HCT116 (cell line): Measurements from ENCODE around the gene WDR20. TPM values are rescaled to one million over a fixed set of nuclear protein-coding genes. Genes with fewer than 3 reads are reported as not detected.
A peak's percentile ranks its signal among the peaks of the same experiment; 100 is the strongest.

ENCODE experiments used
- ATAC-seq: fragments of 200-7000 bp; cut with Tn5 transposase; 2 replicates; pipeline ENCODE4 v1.9.1; 2020; ENCODE audit warnings: mild to moderate bottlenecking, moderate library complexity
- BruUV-seq: library from RNA; stranded (reverse); fragments of 400-500 nt; replicated peaks from 2 replicates; lab custom pipeline; 2021; lab: Mats Ljungman, UMichigan
- CTCF ChIA-PET: fragments of 300-600 bp; sonication (Branson Sonifier 250); formaldehyde crosslinking; loops from one replicate; lab custom pipeline; 2021; ENCODE audit warnings: antibody characterized with exemption; lab: Charles Lee
- POLR2A ChIA-PET: fragments of 300-600, 350-600 bp; sonication (Branson Sonifier 250); formaldehyde crosslinking; loops from one replicate; lab custom pipeline; 2021; ENCODE audit warnings: antibody characterized with exemption; lab: Charles Lee
- RAD21 ChIA-PET, 2 experiments: fragments of 300-600 bp; sonication (Branson Sonifier 250); formaldehyde crosslinking; loops; one replicate each; lab custom pipeline; 2023; ENCODE audit warnings: low total read pairs in 2 of 2; ENCODE audit not compliant: uncharacterized antibody in 2 of 2, unreplicated experiment in 2 of 2, low non-redundant PET in 1 of 2; lab: Charles Lee
- DNase-seq: peaks from one replicate; pipeline ENCODE4 v3.0.0-alpha.2; 2010; ENCODE audit warnings: low read depth, low spot score
- H2AFZ ChIP-seq: fragments of 200-600 bp; shearing (Covaris generic), sonication (generic); 2 replicates; pipeline ENCODE4 v1.6.1; 2017; ENCODE audit warnings: low read depth, mixed run types, mixed read lengths, antibody characterized with exemption, low read length; ENCODE audit not compliant: poor library complexity, severe bottlenecking
- H3K27ac ChIP-seq: 2 replicates; pipeline ENCODE4 v1.5.1; 2012; ENCODE audit warnings: low read depth, low read length
- H3K27me3 ChIP-seq: fragments of 200-600 bp; sonication (generic); 2 replicates; pipeline ENCODE4 v1.6.1; 2016; ENCODE audit warnings: mixed run types, low read length, mixed read lengths; ENCODE audit not compliant: insufficient read depth
- H3K36me3 ChIP-seq, 2 experiments: fragments of 200-500 bp in 1 of 2; fragments of 200-600 bp in 1 of 2; sonication (Bioruptor generic) in 1 of 2; sonication (generic) in 1 of 2; 2 replicates each; pipeline versions ENCODE4 v1.5.1 to v1.6.1; 2014 to 2016; ENCODE audit warnings: low read length in 2 of 2, inconsistent platforms in 1 of 2, mixed read lengths in 1 of 2, mixed run types in 1 of 2; ENCODE audit not compliant: insufficient read depth in 2 of 2, control insufficient read depth in 1 of 2
- H3K4me1 ChIP-seq, 2 experiments: fragments of 200-600 bp in 1 of 2; sonication (generic) in 1 of 2; 2 replicates each; pipeline versions ENCODE4 v1.5.1 to v1.6.1; 2012 to 2017; ENCODE audit warnings: low read length in 2 of 2, inconsistent platforms in 1 of 2, mild to moderate bottlenecking in 1 of 2, mixed read lengths in 1 of 2, mixed run types in 1 of 2, moderate library complexity in 1 of 2; ENCODE audit not compliant: insufficient read depth in 2 of 2, control insufficient read depth in 1 of 2
- H3K4me2 ChIP-seq: fragments of 200-600 bp; sonication (generic); 2 replicates; pipeline ENCODE4 v1.6.1; 2017; ENCODE audit warnings: mixed run types, low read length, mixed read lengths
- H3K4me3 ChIP-seq, 2 experiments: fragments of 200-600 bp in 1 of 2; sonication (generic) in 1 of 2; replicated peaks in 1 of 2; 2 replicates each; pipeline ENCODE4 v1.5.1; 2011 to 2016; ENCODE audit warnings: low read length in 2 of 2, control low read depth in 1 of 2, low read depth in 1 of 2, mild to moderate bottlenecking in 1 of 2, mixed read lengths in 1 of 2, mixed run types in 1 of 2
- H3K79me2 ChIP-seq: fragments of 200-600 bp; sonication (generic); 2 replicates; pipeline ENCODE4 v1.6.1; 2017; ENCODE audit warnings: mild to moderate bottlenecking, mixed run types, low read length, moderate library complexity, mixed read lengths; ENCODE audit not compliant: insufficient read depth
- H3K9ac ChIP-seq: fragments of 200-600 bp; sonication (generic); 2 replicates; pipeline ENCODE4 v1.6.1; 2016; ENCODE audit warnings: low read length, mixed read lengths
- H3K9me2 ChIP-seq: fragments of 200-600 bp; sonication (generic), shearing (Covaris generic); 2 replicates; pipeline ENCODE4 v1.6.1; 2017; ENCODE audit warnings: mixed run types, mild to moderate bottlenecking, moderate library complexity; ENCODE audit not compliant: insufficient read depth
- H3K9me3 ChIP-seq, 2 experiments: fragments of 200-500 bp in 1 of 2; fragments of 200-600 bp in 1 of 2; sonication (Bioruptor generic) in 1 of 2; sonication (generic) in 1 of 2; 2 replicates each; pipeline ENCODE4 v1.6.1; 2014 to 2017; ENCODE audit warnings: low read length in 2 of 2, mixed read lengths in 2 of 2, inconsistent platforms in 1 of 2, low read depth in 1 of 2, mild to moderate bottlenecking in 1 of 2, mixed run types in 1 of 2, moderate library complexity in 1 of 2; ENCODE audit not compliant: control insufficient read depth in 1 of 2, insufficient read depth in 1 of 2
- H4K20me1 ChIP-seq: fragments of 200-600 bp; sonication (generic), shearing (Covaris generic); 2 replicates; pipeline ENCODE4 v1.6.1; 2017; ENCODE audit warnings: mixed run types, mild to moderate bottlenecking, moderate library complexity; ENCODE audit not compliant: insufficient read depth
- ATF3 ChIP-seq: IDR thresholded peaks from 2 replicates; pipeline ENCODE4 v1.6.1; 2012
- CBX3 ChIP-seq: IDR thresholded peaks from 2 replicates; pipeline ENCODE4 v1.6.1; 2012; ENCODE audit warnings: low read depth
- CEBPB ChIP-seq: IDR thresholded peaks from 2 replicates; pipeline ENCODE4 v1.6.1; 2012; ENCODE audit warnings: low read depth
- EGR1 ChIP-seq: IDR thresholded peaks from 2 replicates; pipeline ENCODE4 v1.6.1; 2012; ENCODE audit warnings: low read depth
- EZH2 ChIP-seq: fragments of 200-600 bp; sonication (generic); IDR thresholded peaks from 2 replicates; pipeline ENCODE4 v1.6.1; 2017; ENCODE audit warnings: antibody characterized with exemption, mixed run types
- EZH2phosphoT487 ChIP-seq: fragments of 200-600 bp; IDR thresholded peaks from 2 replicates; pipeline ENCODE4 v1.6.1; 2018; ENCODE audit warnings: antibody characterized with exemption, borderline replicate concordance
- POLR2A ChIP-seq: IDR thresholded peaks from 2 replicates; pipeline ENCODE4 v1.7.0; 2011; ENCODE audit warnings: borderline replicate concordance; ENCODE audit not compliant: insufficient read depth, insufficient read length; ENCODE audit errors: extremely low read depth
- RAD21 ChIP-seq: IDR thresholded peaks from 2 replicates; pipeline ENCODE4 v1.6.1; 2012; ENCODE audit warnings: low read depth, mild to moderate bottlenecking
- REST ChIP-seq: IDR thresholded peaks from 2 replicates; pipeline ENCODE4 v1.6.1; 2012; ENCODE audit warnings: low read depth
- SIN3A ChIP-seq: IDR thresholded peaks from 2 replicates; pipeline ENCODE4 v1.6.1; 2012; ENCODE audit warnings: low read depth
- SP1 ChIP-seq: IDR thresholded peaks from 2 replicates; pipeline ENCODE4 v1.6.1; 2012; ENCODE audit warnings: low read depth
- SRF ChIP-seq: IDR thresholded peaks from 2 replicates; pipeline ENCODE4 v1.6.1; 2012; ENCODE audit warnings: low read depth
- TCF7L2 ChIP-seq: IDR thresholded peaks from 2 replicates; pipeline ENCODE4 v1.7.0; 2011; ENCODE audit warnings: borderline replicate concordance, inconsistent platforms; ENCODE audit not compliant: insufficient read depth, insufficient read length; ENCODE audit errors: extremely low read depth
- YY1 ChIP-seq: IDR thresholded peaks from 2 replicates; pipeline ENCODE4 v1.6.1; 2011; ENCODE audit warnings: low read length, low read depth, moderate library complexity, mild to moderate bottlenecking; ENCODE audit not compliant: insufficient replicate concordance; ENCODE audit errors: extremely low read depth
- ZFX ChIP-seq: fragments of 450-650 bp; IDR thresholded peaks from 2 replicates; pipeline ENCODE4 v1.6.1; 2017
- ZNF274 ChIP-seq: fragments of 200-500 bp; sonication (Bioruptor generic); IDR thresholded peaks from 2 replicates; pipeline ENCODE4 v1.6.1; 2014; ENCODE audit warnings: mild to moderate bottlenecking, low read depth, low read length, inconsistent platforms
- intact Hi-C: fragments of 100-400 bp; cut with micrococcal nuclease; formaldehyde crosslinking; loops from 2 replicates; pipeline ENCODE4 v1.10.0; 2022
- total RNA-seq: library from RNA; stranded (reverse); gene quantifications from one replicate; pipeline ENCODE4 v1.2.1, GENCODE V29; 2021; ENCODE audit not compliant: unreplicated experiment

WDR20 gene
- total RNA-seq, 1 experiment from 2014 or later = 21.1 TPM

- ChIA-PET CTCF (no interaction called here), POLR2A (no interaction called here), RAD21 (no interaction called here)
- H3K4me1 ChIP-seq = peaks cover 8 to 11% of the 10 kb centered on the region in 2 experiments
- ATAC-seq = no peak
- intact Hi-C loops = no loop called here
- no peaks in the 10 kb centered on the region for H3K27me3 ChIP-seq
- no peak overlapping the region for H3K4me3 ChIP-seq
- H3K9me2 ChIP-seq = no peaks in the 10 kb centered on the region
- TSS peak; percentile 23 for BruUV-seq
- H3K9me3 ChIP-seq = no peaks in the 10 kb centered on the region
- no peak overlapping the region for H3K4me2 ChIP-seq
- no peaks in the 10 kb centered on the region for H4K20me1 ChIP-seq
- no peak overlapping the region for H3K9ac ChIP-seq
- no peak for TF ChIP-seq CBX3
- TF ChIP-seq EZH2 = no peak
- no peak for TF ChIP-seq ATF3
- no peak for TF ChIP-seq CEBPB
- TF ChIP-seq SRF = no peak
- TF ChIP-seq ZNF274 = no peak
- no peak for TF ChIP-seq EGR1
- TF ChIP-seq YY1 = no peak
- no peak for TF ChIP-seq TCF7L2
- TF ChIP-seq POLR2A = no peak
- no peak for TF ChIP-seq ZFX
- no peak for TF ChIP-seq RAD21
- TF ChIP-seq REST = no peak
- no peak for TF ChIP-seq SP1
- no peak for TF ChIP-seq SIN3A
- no peak for TF ChIP-seq EZH2phosphoT487
- H3K79me2 ChIP-seq = peaks cover 17% of the 10 kb centered on the region
- no peak overlapping the region for H2AFZ ChIP-seq
- H3K27ac ChIP-seq = no peak overlapping the region
- no peak for DNase-seq
- peaks cover 0 to 4% of the 10 kb centered on the region in 2 experiments; a peak in 1 of 4 replicates for H3K36me3 ChIP-seq
These were observed 55.7 kb downstream of the WDR20 start for GRCh38 chr14:102195446-102195845.
